HepG2 (cell line): ENCODE measurements around the gene TLR6. TPM values are rescaled to one million over a fixed set of nuclear protein-coding genes. Genes with fewer than 3 reads are reported as not detected.
A peak's percentile ranks its signal among the peaks of the same experiment; 100 is the strongest.

Source experiments
- AHDC1 ChIP-seq: sonication (generic); formaldehyde crosslinking; IDR thresholded peaks from 2 replicates; pipeline ENCODE4 v1.5.1; 2020; ENCODE audit warnings: mild to moderate bottlenecking, missing genetic modification reagents, borderline replicate concordance
- CREM ChIP-seq, 2 experiments: sonication (generic) in 1 of 2; formaldehyde crosslinking in 1 of 2; IDR thresholded peaks; 2 replicates each; pipeline versions ENCODE4 v1.4.0 to v1.6.1; 2016 to 2020; ENCODE audit warnings: antibody characterized with exemption in 1 of 2, mild to moderate bottlenecking in 1 of 2, missing genetic modification reagents in 1 of 2
- EP300 ChIP-seq, 3 experiments: sonication (generic) in 1 of 3; formaldehyde crosslinking in 1 of 3; IDR thresholded peaks; 2 replicates each; pipeline versions ENCODE4 v1.5.1 to v1.6.1; 2011 to 2020; ENCODE audit warnings: low read depth in 2 of 3, low read length in 2 of 3, borderline replicate concordance in 1 of 3, improper control_type of control experiment in 1 of 3, mild to moderate bottlenecking in 1 of 3, missing genetic modification reagents in 1 of 3, moderate library complexity in 1 of 3
- GFI1 ChIP-seq: sonication (generic); formaldehyde crosslinking; IDR thresholded peaks from 2 replicates; pipeline ENCODE4 v1.5.0; 2020; ENCODE audit warnings: missing genetic modification reagents, mild to moderate bottlenecking, borderline replicate concordance
- GTF2F1 ChIP-seq: fragments of 150-350 bp; IDR thresholded peaks from 2 replicates; pipeline ENCODE4 v1.6.1; 2014; ENCODE audit warnings: low read length
- MAX ChIP-seq: IDR thresholded peaks from 2 replicates; pipeline ENCODE4 v1.6.1; 2012; ENCODE audit warnings: inconsistent platforms
- NCOR1 ChIP-seq: fragments of 200-600 bp; sonication (generic); IDR thresholded peaks from 2 replicates; pipeline ENCODE4 v1.7.0; 2017; ENCODE audit warnings: antibody characterized with exemption, low read length, borderline replicate concordance
- NFYC ChIP-seq: IDR thresholded peaks from 2 replicates; pipeline ENCODE4 v1.6.1; 2016; ENCODE audit warnings: missing genetic modification reagents, missing compliant biosample characterization
- NRL ChIP-seq: sonication (generic); formaldehyde crosslinking; IDR thresholded peaks from 2 replicates; pipeline ENCODE4 v1.5.0; 2020; ENCODE audit warnings: missing genetic modification reagents, mild to moderate bottlenecking, moderate library complexity, borderline replicate concordance
- TCF7 ChIP-seq: sonication (generic); IDR thresholded peaks from 2 replicates; pipeline ENCODE4 v1.6.1; 2016; ENCODE audit warnings: antibody characterized with exemption, low read depth
- TFAP4 ChIP-seq: sonication (generic); IDR thresholded peaks from 2 replicates; pipeline ENCODE4 v1.6.1; 2016; ENCODE audit warnings: low read depth, borderline replicate concordance
- ZNF530 ChIP-seq: sonication (generic); formaldehyde crosslinking; IDR thresholded peaks from 2 replicates; pipeline ENCODE4 v1.5.0; 2020; ENCODE audit warnings: low read depth, mild to moderate bottlenecking, missing genetic modification reagents
- ZNF776 ChIP-seq: sonication (generic); formaldehyde crosslinking; IDR thresholded peaks from 2 replicates; pipeline ENCODE4 v1.4.0; 2020; ENCODE audit warnings: mild to moderate bottlenecking, missing genetic modification reagents
- ZSCAN20 ChIP-seq: sonication (generic); formaldehyde crosslinking; IDR thresholded peaks from 2 replicates; pipeline ENCODE4 v1.4.0; 2020; ENCODE audit warnings: missing genetic modification reagents, mild to moderate bottlenecking, borderline replicate concordance
- polyA plus RNA-seq, 8 experiments: library from polyadenylated mRNA; depleted of rRNA in 3 of 8; stranded (reverse) in 7 of 8; unstranded in 1 of 8; fragments of >200 nt; fragmentation: Illumina TruSeq in 4 of 8; extraction: Trizol in 4 of 8; gene quantifications; 2 replicates each; pipeline versions ENCODE4 v1.2.1 to v1.2.3, GENCODE V29; 2011 to 2016; ENCODE audit warnings: low read depth in 4 of 8, missing spikeins in 1 of 8, mixed read lengths in 1 of 8; ENCODE audit not compliant: insufficient read depth in 1 of 8
- total RNA-seq, 5 experiments: library from RNA; depleted of rRNA; stranded (reverse); fragments of >200 nt; fragmentation: Illumina TruSeq; extraction: Trizol; gene quantifications; 2 replicates each; pipeline ENCODE4 v1.2.3, GENCODE V29; 2016; ENCODE audit warnings: low read depth in 1 of 5
- TF ChIP-seq, protein P1 (sequence below): sonication (generic); formaldehyde crosslinking; IDR thresholded peaks from 2 replicates; pipeline ENCODE4 v1.5.1; 2020; ENCODE audit warnings: mild to moderate bottlenecking, moderate library complexity, missing genetic modification reagents
- TF ChIP-seq, protein P2 (sequence below): sonication (generic); formaldehyde crosslinking; IDR thresholded peaks from 2 replicates; pipeline ENCODE4 v1.4.0; 2020; ENCODE audit warnings: missing genetic modification reagents
- TF ChIP-seq, protein P3 (sequence below): sonication (generic); formaldehyde crosslinking; IDR thresholded peaks from 2 replicates; pipeline ENCODE4 v1.4.0; 2020; ENCODE audit warnings: missing genetic modification reagents

TLR6 gene
- total and polyA plus RNA-seq, 2 of the 13 experiments (the other 11 are each of a cell fraction or from before 2014, with no cell fraction given) = 0.33 to 0.71 TPM

DNA sequence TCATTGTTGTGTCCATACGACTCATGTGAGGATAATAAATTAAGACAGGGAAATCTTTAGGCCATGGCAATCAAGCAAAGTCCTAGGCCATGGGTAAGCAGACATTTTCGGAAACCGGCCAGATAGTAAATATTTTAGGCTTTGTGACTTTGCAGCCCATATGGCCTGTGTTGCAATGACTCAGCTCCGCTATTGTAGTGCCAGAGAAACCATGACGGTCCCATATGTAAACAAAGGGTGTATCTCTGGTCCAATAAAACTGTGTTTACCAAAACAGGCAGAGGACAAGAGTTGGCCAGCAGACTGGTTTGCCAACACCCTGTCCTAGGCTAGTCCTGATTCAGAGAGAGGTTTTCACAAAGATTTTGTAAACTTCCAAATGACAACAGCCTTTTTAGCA is 16.0 kb upstream of the TLR6 start (continued):
- TF ChIP-seq TFAP4 = peak; percentile 75
- no peak for TF ChIP-seq TCF7
- peak in 1 of 2 experiments; percentile 61; a peak in 1 of 4 replicates for TF ChIP-seq EP300 (IDR thresholded peaks at IDR 0.05; ENCODE audit: low read depth in 2 of 2, low read length in 2 of 2)
- no peak for TF ChIP-seq EP300 (CRISPR knock-in tag; IDR thresholded peaks at IDR 0.05; ENCODE audit: borderline replicate concordance)
- TF ChIP-seq NFYC (CRISPR knock-in tag) = peak; percentile 25; the same call in 1 of the 2 replicates
- no peak for TF ChIP-seq ZSCAN20 (CRISPR knock-in tag)
- TF ChIP-seq GTF2F1 = no peak
- no peak for TF ChIP-seq ZNF530 (CRISPR knock-in tag)
- TF ChIP-seq, protein P1, sequence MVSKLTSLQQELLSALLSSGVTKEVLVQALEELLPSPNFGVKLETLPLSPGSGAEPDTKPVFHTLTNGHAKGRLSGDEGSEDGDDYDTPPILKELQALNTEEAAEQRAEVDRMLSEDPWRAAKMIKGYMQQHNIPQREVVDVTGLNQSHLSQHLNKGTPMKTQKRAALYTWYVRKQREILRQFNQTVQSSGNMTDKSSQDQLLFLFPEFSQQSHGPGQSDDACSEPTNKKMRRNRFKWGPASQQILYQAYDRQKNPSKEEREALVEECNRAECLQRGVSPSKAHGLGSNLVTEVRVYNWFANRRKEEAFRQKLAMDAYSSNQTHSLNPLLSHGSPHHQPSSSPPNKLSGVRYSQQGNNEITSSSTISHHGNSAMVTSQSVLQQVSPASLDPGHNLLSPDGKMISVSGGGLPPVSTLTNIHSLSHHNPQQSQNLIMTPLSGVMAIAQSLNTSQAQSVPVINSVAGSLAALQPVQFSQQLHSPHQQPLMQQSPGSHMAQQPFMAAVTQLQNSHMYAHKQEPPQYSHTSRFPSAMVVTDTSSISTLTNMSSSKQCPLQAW (CRISPR knock-in tag) = no peak
- no peak for TF ChIP-seq ZNF776
- TF ChIP-seq NCOR1 = peak; percentile 19; the same call in 1 of the 2 replicates
- TF ChIP-seq, protein P2, sequence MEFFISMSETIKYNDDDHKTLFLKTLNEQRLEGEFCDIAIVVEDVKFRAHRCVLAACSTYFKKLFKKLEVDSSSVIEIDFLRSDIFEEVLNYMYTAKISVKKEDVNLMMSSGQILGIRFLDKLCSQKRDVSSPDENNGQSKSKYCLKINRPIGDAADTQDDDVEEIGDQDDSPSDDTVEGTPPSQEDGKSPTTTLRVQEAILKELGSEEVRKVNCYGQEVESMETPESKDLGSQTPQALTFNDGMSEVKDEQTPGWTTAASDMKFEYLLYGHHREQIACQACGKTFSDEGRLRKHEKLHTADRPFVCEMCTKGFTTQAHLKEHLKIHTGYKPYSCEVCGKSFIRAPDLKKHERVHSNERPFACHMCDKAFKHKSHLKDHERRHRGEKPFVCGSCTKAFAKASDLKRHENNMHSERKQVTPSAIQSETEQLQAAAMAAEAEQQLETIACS (CRISPR knock-in tag) = no peak
- no peak for TF ChIP-seq NRL (CRISPR knock-in tag)
- TF ChIP-seq MAX = peak; percentile 44; the same call in 1 of the 2 replicates
- no peak for TF ChIP-seq CREM (IDR thresholded peaks at IDR 0.05)
- TF ChIP-seq CREM (CRISPR knock-in tag; IDR thresholded peaks at IDR 0.05) = no peak
- TF ChIP-seq, protein P3, sequence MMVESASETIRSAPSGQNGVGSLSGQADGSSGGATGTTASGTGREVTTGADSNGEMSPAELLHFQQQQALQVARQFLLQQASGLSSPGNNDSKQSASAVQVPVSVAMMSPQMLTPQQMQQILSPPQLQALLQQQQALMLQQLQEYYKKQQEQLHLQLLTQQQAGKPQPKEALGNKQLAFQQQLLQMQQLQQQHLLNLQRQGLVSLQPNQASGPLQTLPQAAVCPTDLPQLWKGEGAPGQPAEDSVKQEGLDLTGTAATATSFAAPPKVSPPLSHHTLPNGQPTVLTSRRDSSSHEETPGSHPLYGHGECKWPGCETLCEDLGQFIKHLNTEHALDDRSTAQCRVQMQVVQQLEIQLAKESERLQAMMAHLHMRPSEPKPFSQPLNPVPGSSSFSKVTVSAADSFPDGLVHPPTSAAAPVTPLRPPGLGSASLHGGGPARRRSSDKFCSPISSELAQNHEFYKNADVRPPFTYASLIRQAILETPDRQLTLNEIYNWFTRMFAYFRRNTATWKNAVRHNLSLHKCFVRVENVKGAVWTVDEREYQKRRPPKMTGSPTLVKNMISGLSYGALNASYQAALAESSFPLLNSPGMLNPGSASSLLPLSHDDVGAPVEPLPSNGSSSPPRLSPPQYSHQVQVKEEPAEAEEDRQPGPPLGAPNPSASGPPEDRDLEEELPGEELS (CRISPR knock-in tag) = peak; percentile 94
- 0 out of 2 replicates have a peak, but pooled peaks have one; percentile 52 for TF ChIP-seq GFI1 (CRISPR knock-in tag)
- TF ChIP-seq AHDC1 = peak; percentile 36; the same call in 1 of the 2 replicates
